Activated CD4-positive, alpha-beta T cell treated with anti-CD3 and anti-CD28 coated beads for 36 hours (primary cell): ENCODE measurements around the gene KEL. TPM values are rescaled to one million over a fixed set of nuclear protein-coding genes. Genes with fewer than 3 reads are reported as not detected.

ENCODE experiments used
- ATAC-seq: fragments of 200-7000 bp; cut with Tn5 transposase; one replicate; pipeline ENCODE4 v1.10.0; 2021; ENCODE audit warnings: mild to moderate bottlenecking, moderate library complexity
- CTCF ChIA-PET: fragments of 350-600 bp; sonication (Branson Sonifier 250); formaldehyde crosslinking; loops from one replicate; lab custom pipeline; 2021; ENCODE audit warnings: antibody characterized with exemption; lab: Charles Lee
- POLR2A ChIA-PET: fragments of 350-600 bp; sonication (Branson Sonifier 250); formaldehyde crosslinking; loops from one replicate; lab custom pipeline; 2021; ENCODE audit warnings: antibody characterized with exemption, inconsistent platforms; lab: Charles Lee
- DNase-seq: peaks from one replicate; pipeline ENCODE4 v3.0.0-alpha.2; 2020
- H3K27ac Mint-ChIP-seq: one replicate; pipeline ENCODE4 v1.8.0; 2021; ENCODE audit warnings: mixed read lengths
- H3K27me3 Mint-ChIP-seq: one replicate; pipeline ENCODE4 v1.8.0; 2021; ENCODE audit warnings: mixed read lengths
- H3K36me3 Mint-ChIP-seq: one replicate; pipeline ENCODE4 v1.8.0; 2021; ENCODE audit warnings: low read depth, mixed read lengths
- H3K4me1 Mint-ChIP-seq: one replicate; pipeline ENCODE4 v1.8.0; 2021; ENCODE audit warnings: mixed read lengths
- H3K4me3 Mint-ChIP-seq: one replicate; pipeline ENCODE4 v1.8.0; 2021; ENCODE audit warnings: mild to moderate bottlenecking, moderate library complexity, mixed read lengths
- H3K9me3 Mint-ChIP-seq: one replicate; pipeline ENCODE4 v1.8.0; 2021; ENCODE audit warnings: low read depth, mixed read lengths
- intact Hi-C, 2 experiments: fragments of 100-400 bp; cut with DNase I in 1 of 2; cut with micrococcal nuclease in 1 of 2; formaldehyde crosslinking; loops; one replicate each; pipeline versions ENCODE4 v1.14.2 to v1.15.1; 2022 to 2024; cut with DNase I, micrococcal nuclease
- total RNA-seq, 2 experiments: library from RNA; stranded (reverse); gene quantifications; one replicate each; pipeline ENCODE4 v1.2.3, GENCODE V29; 2021

The KEL gene
- total RNA-seq, 2 experiments from 2014 or later: 0.32 to 0.44 TPM

DNA sequence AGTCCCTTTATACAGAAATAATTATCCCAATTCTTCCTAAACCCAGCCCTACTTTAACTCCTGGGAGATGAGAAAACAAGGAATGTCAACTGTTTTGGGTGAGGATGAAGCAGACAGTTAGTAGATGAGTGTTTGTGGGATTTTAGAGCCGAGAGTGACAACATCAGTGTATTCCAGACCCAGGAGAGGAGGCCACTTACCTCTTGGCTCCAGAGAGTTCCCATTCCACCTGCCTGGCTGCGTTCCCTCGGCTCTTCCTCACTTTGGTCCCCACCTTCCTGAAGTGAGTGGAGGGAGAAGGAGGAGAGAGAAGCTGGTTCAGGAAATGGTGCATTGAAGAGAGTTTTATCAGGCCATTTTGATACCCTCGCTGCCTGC lies 579 bp downstream of the KEL start:
- Mint-ChIP-seq H3K4me3 (no peak overlapping the region), H3K27me3 (peaks cover 12% of the 10 kb centered on the region), H3K27ac (no peak overlapping the region), H3K4me1 (no peaks in the 10 kb centered on the region), H3K9me3 (peaks cover under 1% of the 10 kb centered on the region), H3K36me3 (no peaks in the 10 kb centered on the region)
- ChIA-PET POLR2A (no interaction called here), CTCF (interaction anchor here (0.6 to 1.0 kb wide), 5 partner anchors 39 to 902 kb away, joined by 3 to 4 read pairs (median 3); no protein-coding TSS in a partner anchor)
- DNase-seq: no peak
- intact Hi-C loops: no loop called here
- no peak for ATAC-seq

GRCh38 chr7:142960955-142961512 lies 1.1 kb downstream of the KEL start:
- H3K27ac Mint-ChIP-seq: no peak overlapping the region
- no peak overlapping the region for H3K4me3 Mint-ChIP-seq
- intact Hi-C loops: no loop called here
- ATAC-seq (no peak), DNase-seq (no peak)
- peaks cover 12% of the 10 kb centered on the region for H3K27me3 Mint-ChIP-seq
- H3K9me3 Mint-ChIP-seq: peaks cover 5% of the 10 kb centered on the region
- CTCF ChIA-PET: interaction anchor here (0.6 to 1.0 kb wide), 5 partner anchors 39 to 335 kb away, joined by 3 to 4 read pairs (median 3); no protein-coding TSS in a partner anchor
- H3K4me1 Mint-ChIP-seq: no peaks in the 10 kb centered on the region
- POLR2A ChIA-PET: interaction anchor here (0.5 kb wide), 1 partner anchor 47 kb away, joined by 12 read pairs; no protein-coding TSS in a partner anchor
- no peaks in the 10 kb centered on the region for H3K36me3 Mint-ChIP-seq

DNA sequence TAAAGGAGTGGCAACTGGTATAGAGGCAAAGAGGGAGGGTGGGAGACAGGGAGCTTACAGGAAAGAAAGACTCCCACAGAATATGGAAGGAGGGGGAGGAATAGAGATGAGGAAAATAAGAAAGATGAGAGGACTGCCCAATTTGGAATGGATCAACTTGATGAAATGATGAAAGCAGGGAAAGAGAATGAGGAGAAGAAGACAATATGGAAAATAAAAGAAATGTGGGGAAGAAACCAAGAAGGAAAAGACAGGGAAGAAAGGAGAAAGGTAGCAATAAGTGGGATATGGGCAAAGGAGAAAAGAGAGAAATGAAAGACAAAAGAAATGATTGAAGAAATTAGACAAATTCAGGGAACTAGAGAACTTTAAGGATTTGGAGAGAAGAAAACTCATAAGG lies 3.0 kb downstream of the KEL start:
- intact Hi-C loops: no loop called here
- Mint-ChIP-seq H3K4me3 (no peak overlapping the region), H3K27ac (no peak overlapping the region), H3K27me3 (peaks cover 12% of the 10 kb centered on the region), H3K9me3 (peaks cover 16% of the 10 kb centered on the region), H3K36me3 (peaks cover 2% of the 10 kb centered on the region), H3K4me1 (no peaks in the 10 kb centered on the region)
- ChIA-PET POLR2A (no interaction called here), CTCF (no interaction called here)
- ATAC-seq (no peak), DNase-seq (no peak)

DNA sequence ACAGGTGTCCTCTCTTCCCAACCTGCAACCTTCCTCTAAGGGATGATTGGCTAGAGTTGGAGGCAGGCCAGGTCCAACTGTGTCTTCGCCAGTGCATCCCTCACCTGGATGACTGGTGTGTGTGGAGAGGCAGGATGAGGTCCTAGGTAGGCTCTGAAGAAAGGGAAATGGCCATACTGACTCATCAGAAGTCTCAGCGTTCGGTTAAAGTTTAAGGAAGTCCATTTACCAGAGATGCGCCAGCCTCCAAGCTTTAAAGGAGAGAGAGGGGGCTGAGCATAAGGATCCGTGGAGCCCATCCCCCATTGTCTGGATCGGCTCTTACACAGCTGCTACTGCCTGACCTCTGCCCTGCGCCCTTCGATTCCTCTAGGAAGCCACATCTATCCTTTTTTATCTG lies 4.4 kb downstream of the KEL start:
- Mint-ChIP-seq H3K4me1 (no peaks in the 10 kb centered on the region), H3K36me3 (peaks cover 2% of the 10 kb centered on the region), H3K9me3 (peaks cover 21% of the 10 kb centered on the region), H3K27ac (no peak overlapping the region), H3K4me3 (no peak overlapping the region), H3K27me3 (peaks cover 11% of the 10 kb centered on the region)
- POLR2A ChIA-PET: no interaction called here
- intact Hi-C loops: no loop called here
- no peak for DNase-seq
- CTCF ChIA-PET: no interaction called here
- no peak for ATAC-seq

GRCh38 chr7:142956951-142957623 lies 5.1 kb downstream of the KEL start:
- H3K4me1 Mint-ChIP-seq: no peaks in the 10 kb centered on the region
- POLR2A ChIA-PET: no interaction called here

GRCh38 chr7:142954680-142955268 lies 7.4 kb downstream of the KEL start:
- ATAC-seq (no peak), DNase-seq (no peak)
- ChIA-PET CTCF (interaction anchor here (0.6 kb wide), 1 partner anchor 74 kb away, joined by 3 read pairs; no protein-coding TSS in a partner anchor), POLR2A (no interaction called here)
- intact Hi-C loops: no loop called here
- peaks cover 2% of the 10 kb centered on the region for H3K36me3 Mint-ChIP-seq
- H3K27ac Mint-ChIP-seq: no peak overlapping the region
- H3K9me3 Mint-ChIP-seq: peaks cover 21% of the 10 kb centered on the region
- peaks cover 10% of the 10 kb centered on the region for H3K27me3 Mint-ChIP-seq
- H3K4me1 Mint-ChIP-seq: no peaks in the 10 kb centered on the region
- no peak overlapping the region for H3K4me3 Mint-ChIP-seq

More at GRCh38 chr7:142956951-142957623, 5.1 kb downstream of the KEL start:
- peaks cover 11% of the 10 kb centered on the region for H3K27me3 Mint-ChIP-seq
- peaks cover 21% of the 10 kb centered on the region for H3K9me3 Mint-ChIP-seq
- H3K36me3 Mint-ChIP-seq: peaks cover 2% of the 10 kb centered on the region
- intact Hi-C loops: no loop called here
- no peak overlapping the region for H3K27ac Mint-ChIP-seq
- no peak overlapping the region for H3K4me3 Mint-ChIP-seq
- DNase-seq: no peak
- CTCF ChIA-PET: interaction anchor here (1.2 kb wide), 1 partner anchor 9 kb away, joined by 3 read pairs; no protein-coding TSS in a partner anchor
- no peak for ATAC-seq

DNA sequence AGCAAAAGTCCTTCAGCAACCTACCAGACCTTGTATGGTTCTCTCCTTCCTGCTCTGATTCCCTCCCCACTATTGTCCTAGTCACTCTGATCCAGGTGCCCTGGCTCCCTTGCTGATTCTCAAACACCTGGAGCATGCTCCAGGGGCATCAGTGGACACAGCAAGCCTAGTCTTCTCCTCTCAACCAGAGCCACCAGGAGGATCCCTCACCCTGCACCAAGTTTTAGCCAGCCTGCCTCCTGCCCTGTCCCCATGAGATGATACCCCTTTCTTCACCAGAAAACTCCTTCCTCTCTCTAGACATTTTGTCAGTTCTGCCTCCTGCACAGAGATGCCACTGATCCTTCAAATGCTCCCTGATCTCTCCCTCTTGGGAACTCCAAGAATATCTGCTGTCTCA lies 11.9 kb downstream of the KEL start:
- no peak overlapping the region for H3K27ac Mint-ChIP-seq
- H3K4me1 Mint-ChIP-seq: no peaks in the 10 kb centered on the region
- CTCF ChIA-PET: no interaction called here
- intact Hi-C loops: no loop called here
- H3K27me3 Mint-ChIP-seq: peaks cover 9% of the 10 kb centered on the region
- POLR2A ChIA-PET: no interaction called here
- no peaks in the 10 kb centered on the region for H3K36me3 Mint-ChIP-seq
- ATAC-seq: no peak
- no peak overlapping the region for H3K4me3 Mint-ChIP-seq
- H3K9me3 Mint-ChIP-seq: peaks cover 10% of the 10 kb centered on the region
- no peak for DNase-seq

- Mint-ChIP-seq H3K27me3 (peaks cover 9% of the 10 kb centered on the region), H3K4me1 (no peaks in the 10 kb centered on the region), H3K36me3 (no peaks in the 10 kb centered on the region), H3K4me3 (no peak overlapping the region), H3K9me3 (no peaks in the 10 kb centered on the region), H3K27ac (no peak overlapping the region)
- DNase-seq (no peak), ATAC-seq (no peak)
- CTCF ChIA-PET: no interaction called here
- intact Hi-C loops: no loop called here
- POLR2A ChIA-PET: no interaction called here
Observed at GRCh38 chr7:142948603-142949002, 13.6 kb downstream of the KEL start.

DNA sequence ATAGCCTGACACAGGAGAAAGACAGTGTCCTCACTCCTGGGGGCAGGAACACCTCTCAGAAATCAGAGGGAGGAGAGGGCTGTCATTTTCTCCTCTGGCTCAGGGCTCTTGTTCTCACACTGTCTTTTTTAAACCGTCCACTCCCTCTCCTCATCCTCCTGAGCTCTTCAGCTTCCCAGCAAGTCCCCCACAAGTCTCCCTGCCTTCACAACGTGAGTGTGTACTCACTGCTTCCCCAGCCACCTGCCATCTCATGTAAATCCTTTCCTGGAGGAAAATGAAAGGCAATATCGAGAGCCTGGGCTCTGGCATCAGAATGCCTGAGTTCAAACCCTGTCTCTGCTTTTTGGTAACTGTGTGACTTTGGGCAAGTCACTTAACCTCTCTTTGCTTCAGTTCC lies 17.2 kb downstream of the KEL start:
- ATAC-seq (no peak), DNase-seq (no peak)
- POLR2A ChIA-PET: no interaction called here
- Mint-ChIP-seq H3K9me3 (no peaks in the 10 kb centered on the region), H3K4me3 (no peak overlapping the region), H3K4me1 (no peaks in the 10 kb centered on the region), H3K36me3 (no peaks in the 10 kb centered on the region), H3K27ac (no peak overlapping the region), H3K27me3 (no peaks in the 10 kb centered on the region)
- CTCF ChIA-PET: no interaction called here
- intact Hi-C loops: no loop called here

DNA sequence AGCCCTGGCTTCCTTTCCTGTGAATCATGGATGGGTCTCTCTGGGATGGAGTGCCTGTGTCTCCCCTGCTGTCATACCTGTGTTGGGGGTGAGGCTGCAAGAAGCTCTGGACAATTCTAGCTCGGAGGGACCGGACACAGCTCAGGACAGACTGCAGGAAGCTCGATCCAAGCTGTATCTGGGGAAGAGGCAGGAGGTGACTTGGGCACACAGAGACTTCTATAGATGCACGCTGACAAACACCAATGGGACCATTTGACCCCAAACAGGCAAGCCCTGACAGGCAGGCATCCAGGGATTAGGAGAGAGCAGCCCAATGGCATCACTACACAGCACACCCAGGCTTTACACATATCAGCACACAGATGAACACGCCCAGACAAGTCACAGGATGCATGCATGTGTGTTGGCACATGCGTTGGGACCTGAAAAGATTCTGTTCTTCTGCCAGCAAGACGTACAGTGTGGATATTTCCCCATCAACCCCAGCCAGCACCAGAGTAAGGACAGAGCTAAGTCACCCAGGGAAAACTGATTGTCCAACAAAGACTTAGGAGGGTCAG lies 18.4 kb downstream of the KEL start:
- Mint-ChIP-seq H3K4me1 (no peaks in the 10 kb centered on the region), H3K27ac (no peak overlapping the region), H3K4me3 (no peak overlapping the region), H3K9me3 (no peaks in the 10 kb centered on the region), H3K27me3 (no peaks in the 10 kb centered on the region), H3K36me3 (no peaks in the 10 kb centered on the region)
- CTCF ChIA-PET: interaction anchor here (1.1 kb wide), 1 partner anchor 60 kb away, joined by 4 read pairs; no protein-coding TSS in a partner anchor
- POLR2A ChIA-PET: no interaction called here
- ATAC-seq (no peak), DNase-seq (no peak)
- intact Hi-C loops: no loop called here

- no peak for DNase-seq
- no peak overlapping the region for H3K4me3 Mint-ChIP-seq
- no peak overlapping the region for H3K27ac Mint-ChIP-seq
- ChIA-PET POLR2A (no interaction called here), CTCF (interaction anchor here (1.0 to 1.1 kb wide), 2 partner anchors 61 to 64 kb away, joined by 4 read pairs; no protein-coding TSS in a partner anchor)
- no peaks in the 10 kb centered on the region for H3K9me3 Mint-ChIP-seq
- H3K27me3 Mint-ChIP-seq: no peaks in the 10 kb centered on the region
- no peaks in the 10 kb centered on the region for H3K4me1 Mint-ChIP-seq
- ATAC-seq: no peak
- intact Hi-C loops: no loop called here
- H3K36me3 Mint-ChIP-seq: no peaks in the 10 kb centered on the region
Observed at GRCh38 chr7:142942746-142943145, 19.4 kb downstream of the KEL start.
